Measurements from ENCODE around the gene AGAP1. TPM values are rescaled to one million over a fixed set of nuclear protein-coding genes. Genes with fewer than 3 reads are reported as not detected.
"Not testable (repeated sequence)": the region's sequence is repeated elsewhere in the genome, so short reads cannot be mapped to it uniquely, and the experiment has no call there.

Gene AGAP1
- total RNA-seq, 1 experiment from 2014 or later: 18.3 TPM

DNA sequence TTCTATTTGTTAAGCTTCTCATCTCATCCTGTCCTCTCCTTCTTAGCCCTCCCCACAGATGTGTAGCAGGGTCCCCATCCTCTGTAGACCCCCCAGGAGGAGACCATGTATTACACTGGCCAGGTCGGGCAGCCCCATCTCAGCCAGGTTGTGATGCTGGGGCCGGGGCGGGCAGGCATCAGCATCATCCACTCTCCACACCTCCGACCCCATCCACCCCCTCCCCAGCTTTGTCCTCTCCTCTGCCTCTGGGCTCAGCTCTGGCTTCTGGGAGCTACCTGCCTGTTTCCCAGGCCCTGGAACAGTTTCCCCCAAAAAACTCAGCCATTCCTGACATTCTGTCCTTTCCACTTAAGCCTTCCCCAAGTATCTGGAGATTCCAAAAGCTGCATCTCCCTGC lies 625.2 kb downstream of the AGAP1 start:
- no peak for DNase-seq (ENCODE audit: extremely low read depth, low read depth)

DNA sequence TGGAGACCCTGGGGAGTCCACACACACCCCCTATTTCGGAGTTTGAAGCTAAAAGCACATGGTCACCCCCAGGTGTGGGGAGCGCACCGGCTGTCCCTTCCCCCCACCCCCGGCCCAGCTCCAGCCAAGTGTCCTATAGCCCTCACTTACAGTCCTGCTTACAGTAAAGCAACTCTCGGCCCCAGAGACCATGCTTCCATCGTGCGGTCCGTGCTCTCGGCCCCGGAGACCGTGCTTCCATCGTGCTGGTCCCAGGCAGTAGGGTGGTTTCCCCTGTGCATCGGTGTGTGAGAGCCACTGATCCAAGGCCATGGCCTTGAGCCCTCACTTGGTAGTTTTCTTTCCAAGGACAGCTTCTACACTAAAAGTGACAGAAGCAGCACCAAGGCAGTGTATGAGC lies 625.6 kb downstream of the AGAP1 start:
- no peak for DNase-seq (ENCODE audit: extremely low read depth, low read depth)

DNA sequence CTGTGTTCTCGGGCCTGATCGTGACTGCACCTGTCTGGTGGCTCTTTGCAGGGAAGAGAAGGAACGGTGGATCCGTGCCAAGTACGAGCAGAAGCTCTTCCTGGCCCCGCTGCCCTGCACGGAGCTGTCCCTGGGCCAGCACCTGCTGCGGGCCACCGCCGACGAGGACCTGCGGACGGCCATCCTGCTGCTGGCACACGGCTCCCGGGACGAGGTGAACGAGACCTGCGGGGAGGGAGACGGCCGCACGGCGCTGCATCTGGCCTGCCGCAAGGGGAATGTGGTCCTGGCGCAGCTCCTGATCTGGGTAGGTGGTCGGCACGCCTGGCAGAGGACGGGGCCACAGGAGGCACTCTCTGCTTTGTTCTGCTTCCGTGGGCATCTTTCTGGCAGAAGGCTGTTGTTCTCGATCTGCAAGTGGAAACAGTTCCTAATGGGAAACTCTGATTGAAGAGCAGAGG lies 626.3 kb downstream of the AGAP1 start:
- DNase-seq (ENCODE audit: extremely low read depth, low read depth): no peak

DNA sequence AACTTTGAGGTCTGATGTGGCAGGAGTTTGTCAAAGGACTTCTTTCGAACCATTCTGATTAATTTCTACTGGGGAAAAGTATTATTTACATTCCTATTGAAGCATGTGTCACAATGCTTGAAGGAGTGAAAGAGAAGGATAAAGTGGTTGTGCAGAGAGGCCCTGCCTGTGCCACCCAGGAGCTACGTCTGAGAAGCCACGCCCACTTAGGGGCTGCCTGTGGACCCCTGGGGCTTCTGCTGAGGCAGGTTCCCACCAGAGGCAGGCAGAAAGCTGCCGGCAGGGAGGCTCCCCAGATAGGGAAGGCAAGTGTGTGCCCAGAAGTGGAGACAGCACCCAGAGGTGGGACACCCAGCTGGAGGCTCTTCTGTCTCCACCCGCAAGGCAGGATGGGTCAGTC lies 627.0 kb downstream of the AGAP1 start:
- no peak for DNase-seq (ENCODE audit: extremely low read depth, low read depth)

DNA sequence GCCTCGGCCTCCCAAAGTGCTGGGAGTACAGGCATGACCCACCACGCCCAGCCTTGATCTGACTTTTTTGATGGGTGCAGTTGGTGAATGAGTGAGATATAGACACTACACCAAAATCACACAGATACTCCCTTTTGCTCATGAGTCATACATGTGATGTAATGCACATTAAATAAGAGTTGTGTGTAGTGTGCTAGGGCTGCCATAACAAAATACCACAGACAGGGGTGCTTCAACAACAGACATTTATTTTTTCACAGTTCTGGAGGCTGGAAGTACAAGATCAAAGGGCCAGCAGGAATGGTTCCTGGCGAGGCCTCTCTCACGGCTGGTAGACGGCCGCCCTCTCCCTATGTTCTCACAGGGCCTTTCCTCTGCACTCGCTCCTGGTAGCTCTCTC lies 627.7 kb downstream of the AGAP1 start:
- DNase-seq (ENCODE audit: extremely low read depth, low read depth): no peak

DNA sequence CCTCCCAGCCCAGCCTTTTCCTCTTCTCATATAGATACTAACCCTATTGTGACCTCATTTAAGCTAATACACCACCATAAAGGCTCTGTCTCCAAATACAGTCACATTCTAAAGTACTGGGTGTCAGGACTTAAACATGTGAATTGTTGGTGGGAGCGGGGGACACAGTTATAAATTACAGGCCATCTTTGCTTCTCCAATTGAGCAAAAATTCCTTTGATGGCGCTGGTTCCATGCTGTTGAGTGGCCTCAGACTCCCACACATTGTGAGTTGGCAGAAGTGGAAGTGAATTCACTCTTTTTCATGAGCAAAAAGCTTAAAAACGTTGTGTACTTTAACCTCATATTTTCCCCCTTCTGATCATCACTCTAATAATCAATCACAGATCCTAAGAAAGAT lies 628.4 kb downstream of the AGAP1 start:
- DNase-seq (ENCODE audit: extremely low read depth, low read depth): no peak

DNA sequence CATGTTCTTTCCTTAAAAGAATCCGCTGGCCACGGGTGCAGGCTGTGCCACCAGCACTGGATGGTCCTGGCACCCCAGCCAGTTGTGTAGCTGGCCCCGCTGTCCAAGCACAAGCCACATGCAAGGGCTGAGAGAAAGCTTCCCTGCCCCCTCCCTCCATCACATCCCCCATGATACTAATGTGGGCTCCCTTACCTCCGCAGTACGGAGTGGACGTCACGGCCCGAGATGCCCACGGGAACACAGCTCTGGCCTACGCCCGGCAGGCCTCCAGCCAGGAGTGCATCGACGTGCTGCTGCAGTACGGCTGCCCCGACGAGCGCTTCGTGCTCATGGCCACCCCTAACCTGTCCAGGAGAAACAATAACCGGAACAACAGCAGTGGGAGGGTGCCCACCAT lies 629.9 kb downstream of the AGAP1 start:
- no peak for DNase-seq (ENCODE audit: extremely low read depth, low read depth)

DNA sequence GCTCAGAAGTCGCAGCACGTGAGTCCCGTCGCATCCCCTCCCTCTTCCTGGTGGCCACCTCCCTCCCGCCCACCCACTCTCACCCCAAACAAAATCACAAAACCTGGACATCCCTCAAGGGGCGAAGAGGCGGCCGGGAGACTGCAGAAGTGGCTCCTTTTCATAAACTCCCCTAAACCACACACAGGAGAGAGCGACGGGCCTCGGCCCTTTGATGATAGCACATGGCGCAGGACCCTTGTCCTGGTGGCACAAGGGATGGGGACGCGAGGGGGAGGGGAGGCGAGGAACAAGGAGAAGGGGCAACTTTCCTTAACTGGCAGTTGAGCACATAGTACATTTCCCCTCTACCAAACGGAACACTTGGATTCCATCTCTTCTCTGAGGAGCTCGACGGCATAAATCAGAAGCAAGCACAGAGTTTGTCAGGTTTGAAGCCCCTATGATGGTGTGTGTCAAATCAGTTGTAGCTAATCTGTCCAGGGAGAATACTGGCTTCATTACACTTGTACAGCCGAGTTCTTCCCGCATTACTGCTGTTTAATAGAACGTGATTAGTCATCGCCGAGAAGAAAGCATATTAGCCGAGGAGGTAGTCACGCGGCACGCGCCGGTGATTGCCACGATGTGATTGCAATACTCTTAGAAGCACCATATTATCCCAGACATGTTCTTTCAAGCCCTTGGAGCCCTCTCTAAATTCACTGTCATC lies 630.5 kb downstream of the AGAP1 start:
- DNase-seq (ENCODE audit: extremely low read depth, low read depth): no peak

DNA sequence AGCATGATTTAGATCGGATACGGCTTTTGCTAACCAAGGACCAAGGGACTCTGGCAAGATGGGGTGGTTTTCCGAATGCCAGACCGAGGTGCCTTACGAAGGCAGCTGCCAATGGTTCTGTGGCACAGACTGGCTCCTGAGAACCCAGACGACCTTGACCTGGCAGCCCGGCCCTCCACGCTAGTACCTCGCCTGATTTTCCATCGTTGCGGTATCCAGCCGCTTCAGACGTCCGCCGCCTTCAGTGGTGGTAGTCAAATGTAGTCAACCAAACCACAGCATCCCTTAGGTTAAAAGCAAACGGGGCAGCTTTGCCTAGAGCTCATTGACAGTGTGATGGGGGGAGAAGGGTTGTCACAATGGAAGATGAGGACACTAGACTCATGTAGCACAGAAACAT lies 631.7 kb downstream of the AGAP1 start:
- DNase-seq (ENCODE audit: extremely low read depth, low read depth): no peak

DNA sequence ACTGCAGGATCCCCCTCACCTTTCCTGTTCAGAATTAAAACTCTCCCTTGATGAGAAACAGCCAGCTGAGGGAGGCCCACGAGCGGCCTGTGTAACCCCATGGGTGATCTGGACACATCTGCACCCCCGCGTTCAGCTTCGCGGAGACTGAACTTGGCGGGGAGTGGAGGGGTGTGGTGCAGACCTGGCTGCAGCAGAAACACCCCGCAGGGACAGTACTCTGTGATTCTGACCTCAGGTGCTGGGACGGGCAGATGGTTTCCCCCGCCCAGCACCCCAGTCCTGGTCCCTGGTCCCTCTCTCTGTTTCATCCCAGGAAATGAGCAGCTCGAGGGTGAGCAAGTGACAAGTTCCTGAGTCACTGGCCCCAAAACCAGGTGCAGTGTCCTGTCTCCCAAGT lies 633.2 kb downstream of the AGAP1 start:
- no peak for DNase-seq (ENCODE audit: extremely low read depth, low read depth)

DNA sequence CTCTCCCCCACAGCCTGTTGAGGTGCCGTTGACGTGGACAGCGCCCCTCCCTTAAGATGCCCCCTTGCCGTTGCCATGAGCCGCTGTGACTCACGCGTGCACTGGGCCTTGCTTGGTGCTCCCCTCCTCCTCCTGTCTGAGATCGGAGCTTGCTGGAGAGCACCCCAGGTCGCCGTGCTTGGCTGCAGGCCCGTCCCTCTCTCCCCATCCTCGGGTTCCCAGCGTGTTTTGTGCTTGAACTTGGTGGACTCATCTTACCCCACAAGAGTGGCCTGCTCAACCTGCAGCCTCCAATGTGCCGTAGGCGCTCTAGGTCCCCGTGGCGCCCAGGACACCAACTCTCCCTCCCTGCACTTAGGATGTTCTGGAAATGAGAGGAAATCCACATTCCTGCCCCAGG lies 634.5 kb downstream of the AGAP1 start:
- no peak for DNase-seq (ENCODE audit: extremely low read depth, low read depth)

DNA sequence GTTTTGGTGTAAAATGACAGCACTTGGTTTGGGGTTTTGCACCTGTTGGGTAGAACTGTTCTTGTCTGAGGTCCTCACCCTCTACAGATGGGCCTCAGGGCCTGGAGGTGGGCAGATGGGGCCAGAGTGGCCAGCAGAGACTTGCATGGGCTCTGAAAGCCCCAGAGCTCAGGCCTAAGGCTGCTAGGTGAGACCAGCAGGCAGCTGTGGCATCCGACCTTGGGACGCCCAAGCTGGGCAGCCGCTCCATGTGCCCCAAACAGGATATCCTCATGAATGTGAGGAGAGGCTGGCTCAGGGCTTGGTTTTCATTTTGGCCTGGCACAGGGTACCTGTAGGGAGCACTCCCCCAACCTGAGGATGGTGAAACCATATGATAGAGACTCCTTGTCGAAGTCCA lies 636.1 kb downstream of the AGAP1 start:
- no peak for DNase-seq (ENCODE audit: extremely low read depth, low read depth)

DNA sequence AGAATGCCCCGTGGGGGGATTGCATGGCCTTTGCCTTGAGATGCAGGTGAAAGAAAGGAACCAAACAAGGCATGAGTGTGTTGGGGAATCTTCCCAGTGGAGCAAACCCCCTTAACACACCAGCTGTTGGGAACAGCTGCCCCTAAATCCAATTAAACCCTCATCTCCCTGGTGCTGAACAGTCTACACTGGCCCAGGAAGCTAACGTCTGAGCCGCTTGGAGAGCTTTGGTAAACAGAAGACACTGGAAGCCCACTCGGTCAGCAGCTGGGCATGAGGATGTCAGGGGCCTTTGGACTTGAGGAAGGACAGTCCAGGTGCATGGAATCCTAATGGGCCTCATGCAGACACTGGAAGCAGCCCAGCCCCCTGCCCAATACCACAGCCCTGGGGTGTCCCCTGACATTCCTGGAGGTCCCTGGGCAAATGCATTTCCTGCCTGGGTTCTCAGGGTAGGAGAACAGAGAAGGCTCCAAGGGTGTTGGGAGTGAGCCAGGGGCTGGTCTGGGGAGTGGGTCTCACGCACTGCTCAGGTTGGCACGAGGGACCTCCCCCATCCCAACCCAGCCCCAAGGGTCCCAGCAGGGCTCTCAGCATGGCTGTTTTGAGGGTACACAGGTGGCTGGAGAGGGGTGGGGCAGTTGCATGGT lies 636.6 kb downstream of the AGAP1 start:
- DNase-seq (ENCODE audit: extremely low read depth, low read depth): no peak

DNA sequence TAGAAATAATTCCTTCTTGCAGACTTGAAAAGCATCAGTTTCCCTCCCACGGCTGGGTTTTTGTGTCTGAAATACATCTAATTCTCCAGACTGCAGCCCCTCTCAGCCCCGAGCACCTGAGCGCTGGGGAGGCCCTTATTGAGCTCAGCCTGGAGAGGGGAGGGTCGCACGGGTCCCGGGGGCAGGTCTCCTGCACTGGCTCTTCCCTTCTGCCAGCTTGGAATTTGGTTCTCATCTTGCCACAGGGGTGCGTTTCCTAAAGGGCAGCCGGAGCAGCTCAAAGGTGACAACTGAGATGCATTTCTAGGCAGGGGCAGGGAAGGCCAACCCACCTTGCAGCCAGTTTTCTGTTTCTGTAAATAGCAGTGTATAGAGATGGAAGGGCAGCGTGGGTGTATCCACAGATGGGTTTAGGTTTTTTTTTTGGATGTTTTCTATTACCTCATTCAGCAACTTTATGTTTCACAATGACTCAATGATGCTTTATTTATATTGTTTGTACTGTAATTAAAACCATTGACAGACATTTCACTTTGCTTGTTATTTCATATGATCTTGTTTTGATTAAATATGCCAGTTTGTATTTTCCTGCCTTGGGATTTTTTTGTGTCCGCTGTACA lies 637.3 kb downstream of the AGAP1 start:
- no peak for DNase-seq (ENCODE audit: extremely low read depth, low read depth)

DNA sequence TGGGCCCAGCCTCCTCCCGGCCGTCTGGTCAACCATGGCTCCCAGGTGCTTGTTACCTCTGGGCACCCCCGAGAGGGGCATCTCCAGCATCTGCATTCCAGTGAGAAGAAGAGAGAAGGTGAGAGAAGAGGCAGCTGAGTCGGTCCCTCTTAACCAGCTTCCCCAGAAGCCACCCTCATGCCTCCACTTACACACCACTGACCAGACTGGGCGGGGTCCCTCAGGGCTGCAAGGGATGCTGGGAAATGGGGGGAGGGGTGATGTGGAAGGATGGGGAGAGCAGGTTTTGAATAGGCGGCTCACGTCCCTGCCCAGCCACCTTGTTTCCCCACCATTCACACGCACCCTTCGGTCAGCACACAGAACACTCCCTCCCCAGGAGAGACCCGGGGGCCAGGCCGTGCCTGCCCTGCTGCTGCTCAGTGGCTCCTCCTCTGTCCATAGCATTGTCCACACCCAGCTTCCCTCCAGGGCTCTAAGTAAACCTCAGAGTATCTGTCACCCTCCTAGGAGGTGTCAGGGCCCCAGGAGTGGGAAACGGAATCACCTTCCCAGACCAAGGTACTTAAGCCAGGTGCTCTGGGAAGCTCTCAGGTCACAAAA lies 639.7 kb downstream of the AGAP1 start:
- no peak for DNase-seq (ENCODE audit: extremely low read depth, low read depth)

DNA sequence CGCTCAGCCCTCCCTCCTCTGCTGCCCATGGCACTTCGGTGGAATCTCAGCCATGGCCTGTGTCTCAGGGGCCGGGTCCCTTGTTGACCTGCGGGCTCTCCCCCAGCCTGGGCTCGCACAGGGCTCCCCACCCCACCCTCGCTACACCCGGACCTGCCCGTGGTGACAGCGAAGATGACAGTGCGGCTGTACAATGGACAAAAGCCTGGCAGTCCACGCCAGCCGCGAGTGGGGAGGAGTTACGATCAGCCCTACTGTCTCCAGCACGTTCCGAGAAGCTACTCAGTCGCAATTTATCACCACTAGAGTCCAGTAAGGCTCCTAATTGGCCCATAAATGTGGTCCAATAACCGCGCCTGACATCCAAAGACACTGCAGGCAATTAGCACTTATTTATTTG lies 642.7 kb downstream of the AGAP1 start:
- no peak for DNase-seq (ENCODE audit: extremely low read depth, low read depth)

DNA sequence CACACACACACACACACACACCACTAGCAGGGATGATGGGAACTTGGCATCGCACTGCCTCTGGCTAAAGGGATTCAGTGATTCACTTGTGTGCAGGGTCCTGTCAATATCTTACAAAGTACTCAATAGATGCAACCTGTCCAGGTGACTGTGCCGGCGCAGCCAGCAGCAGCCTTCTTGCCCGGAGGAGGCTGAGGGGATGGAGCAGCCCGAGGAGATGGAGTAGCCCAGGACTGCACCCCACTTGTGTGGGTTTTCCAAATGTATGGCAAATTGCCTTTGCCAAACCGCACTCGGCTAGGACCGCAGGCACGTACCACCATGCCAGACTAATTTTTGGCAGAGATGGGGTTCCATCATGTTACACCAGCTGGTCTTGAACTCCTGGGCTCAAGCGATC lies 643.2 kb downstream of the AGAP1 start:
- no peak for DNase-seq (ENCODE audit: extremely low read depth, low read depth)

DNA sequence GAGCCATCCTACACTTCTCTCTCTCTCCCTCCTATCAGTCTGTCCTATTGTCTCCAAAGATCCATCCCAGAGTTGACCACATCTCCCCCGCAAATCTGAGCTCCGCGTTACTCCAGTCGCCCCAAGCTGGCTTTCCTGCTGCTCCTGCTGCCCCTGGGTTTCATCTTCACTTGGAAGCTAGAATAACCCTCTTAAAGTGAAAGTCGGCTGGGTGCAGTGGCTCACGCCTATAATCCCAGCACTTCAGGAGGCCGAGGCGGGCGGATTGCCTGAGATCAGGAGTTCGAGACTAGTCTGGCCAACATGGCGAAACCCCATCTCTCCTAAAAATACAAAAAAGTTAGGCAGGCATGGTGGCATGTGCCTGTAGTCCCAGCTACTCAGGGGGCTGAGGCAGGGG lies 647.8 kb downstream of the AGAP1 start:
- DNase-seq (ENCODE audit: extremely low read depth, low read depth): not testable (repeated sequence)

DNA sequence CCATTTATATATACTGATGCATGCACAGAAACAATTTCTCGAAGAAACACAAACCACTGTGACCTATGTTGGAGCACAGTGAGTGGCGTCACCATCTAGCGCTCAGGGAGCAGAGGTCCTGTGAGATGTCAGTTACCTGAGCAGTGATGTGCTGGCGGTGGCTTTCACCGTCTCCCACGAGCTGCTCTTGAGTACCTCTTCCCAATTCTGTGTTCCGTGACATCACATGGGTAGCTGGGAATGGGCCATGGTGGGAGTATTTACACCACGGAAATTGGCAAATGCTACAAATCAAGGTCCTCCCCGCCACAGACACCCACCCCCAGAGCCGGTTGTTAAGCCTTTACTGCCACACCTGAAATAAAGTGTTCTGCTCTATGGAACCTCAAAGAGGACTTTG lies 650.0 kb downstream of the AGAP1 start:
- no peak for DNase-seq (ENCODE audit: extremely low read depth, low read depth)

DNA sequence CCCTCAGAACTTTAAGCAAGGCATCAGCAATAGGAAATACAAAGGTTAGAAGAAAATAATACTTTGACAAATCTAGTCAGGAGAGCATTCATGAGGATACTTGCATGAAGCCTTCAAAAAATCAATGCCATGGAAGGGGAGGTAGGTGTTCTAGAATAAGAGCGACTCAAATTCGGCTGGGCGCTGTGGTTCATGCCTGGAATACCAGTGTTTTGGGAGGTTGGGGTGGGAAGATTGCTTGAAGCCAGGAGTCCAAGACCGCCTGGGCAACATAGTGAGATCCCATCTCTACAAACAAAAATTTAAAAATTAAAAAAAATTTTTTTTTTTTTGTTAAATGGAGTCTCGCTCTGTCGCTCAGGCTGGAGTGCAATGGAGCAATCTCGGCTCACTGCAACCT lies 652.6 kb downstream of the AGAP1 start:
- no peak for DNase-seq (ENCODE audit: extremely low read depth, low read depth)

DNA sequence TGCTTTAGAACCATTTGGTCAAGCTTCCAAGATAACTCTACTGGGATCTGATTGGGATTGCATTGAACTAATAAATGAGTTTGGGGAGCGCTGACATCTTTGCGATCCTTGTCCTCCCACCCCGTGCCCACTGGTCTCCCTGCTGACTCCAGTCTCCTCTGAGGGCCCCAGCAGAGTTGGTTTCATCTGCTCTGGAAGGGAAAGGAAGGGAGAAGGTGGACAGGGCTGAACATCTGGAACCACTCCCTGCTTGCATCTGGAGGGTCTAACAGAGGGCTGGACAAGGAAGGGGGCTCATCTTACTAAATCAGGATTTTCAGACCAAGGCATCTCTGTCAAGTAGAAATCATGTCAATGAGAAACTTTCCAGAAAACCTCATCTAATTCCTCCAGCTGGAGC lies 661.6 kb downstream of the AGAP1 start:
- no peak for DNase-seq (ENCODE audit: extremely low read depth, low read depth)
